Thymus (tissue), 11 donors: ENCODE results near the gene SNTG2. TPM values are rescaled to one million over a fixed set of nuclear protein-coding genes. Genes with fewer than 3 reads are reported as not detected.

ENCODE experiments used
- DNase-seq, 9 donors: peaks; one replicate each; pipeline ENCODE4 v3.0.0-alpha.2; 2013; ENCODE audit warnings: low spot score in 9 of 9, low read depth in 6 of 9, missing footprints in 1 of 9
- H3K27ac ChIP-seq, 2 donors: one replicate each; pipeline ENCODE4 v1.5.1; 2013; ENCODE audit warnings: control low read depth in 1 of 2, low read depth in 1 of 2, low read length in 1 of 2, mild to moderate bottlenecking in 1 of 2, moderate library complexity in 1 of 2
- H3K27me3 ChIP-seq, 2 donors: one replicate each; pipeline ENCODE4 v1.5.1; 2013; ENCODE audit warnings: low read length in 1 of 2; ENCODE audit not compliant: control insufficient read depth in 2 of 2, insufficient read depth in 1 of 2
- H3K36me3 ChIP-seq, 2 donors: one replicate each; pipeline ENCODE4 v1.5.1; 2013; ENCODE audit warnings: low read length in 1 of 2, mild to moderate bottlenecking in 1 of 2, moderate library complexity in 1 of 2; ENCODE audit not compliant: control insufficient read depth in 2 of 2, insufficient read depth in 2 of 2
- H3K4me1 ChIP-seq, 2 donors: one replicate each; pipeline ENCODE4 v1.5.1; 2013; ENCODE audit warnings: low read length in 2 of 2; ENCODE audit not compliant: control insufficient read depth in 2 of 2, insufficient read depth in 2 of 2
- H3K4me3 ChIP-seq, 2 donors: one replicate each; pipeline ENCODE4 v1.5.1; 2013; ENCODE audit warnings: low read length in 2 of 2, control low read depth in 1 of 2, mild to moderate bottlenecking in 1 of 2
- H3K9me3 ChIP-seq, 2 donors: one replicate each; pipeline ENCODE4 v1.5.1; 2013; ENCODE audit warnings: low read length in 1 of 2, mild to moderate bottlenecking in 1 of 2; ENCODE audit not compliant: control insufficient read depth in 2 of 2, insufficient read depth in 1 of 2
- WGBS: extraction: QIAGEN DNeasy Blood & Tissue Kit; methylation state at CpG from one replicate; pipeline ENCODE4 v1.1.7; 2013; 5-methylcytosine and 5-hydroxymethylcytosine counted together
- polyA plus RNA-seq: library from polyadenylated mRNA; stranded (reverse); fragments of 200-250 nt; gene quantifications from one replicate; pipeline ENCODE4 v1.2.3, GENCODE V29; 2013
- total RNA-seq: library from RNA; stranded (reverse); fragments of 120-200 nt; gene quantifications from one replicate; pipeline ENCODE4 v1.2.4, GENCODE V29; 2013
- donor health status: healthy.

SNTG2 gene
- total and polyA plus RNA-seq, 2 donors, result 0.33 to 1.2 TPM

DNA sequence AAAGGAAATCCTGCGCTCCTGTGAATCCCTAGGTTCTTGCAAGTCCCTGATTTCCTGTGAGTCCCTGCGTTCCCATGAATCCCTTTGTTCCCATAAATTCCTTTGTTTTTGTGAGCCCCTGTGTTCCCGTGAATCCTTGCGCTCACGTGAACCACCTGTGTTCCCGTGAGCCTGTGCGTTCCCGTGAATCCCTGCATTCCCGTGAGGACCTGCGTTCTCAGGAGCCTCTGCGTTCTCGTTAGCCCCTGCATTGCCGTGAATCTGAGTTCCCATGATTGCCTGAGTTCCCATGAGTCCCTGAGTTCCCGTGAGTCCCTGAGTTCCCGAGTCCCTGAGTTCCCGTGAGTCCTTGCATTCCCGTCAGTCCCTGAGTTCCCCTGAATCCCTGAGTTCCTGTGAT lies 71.5 kb downstream of the SNTG2 start:
- H3K4me3 ChIP-seq, result no peak overlapping the region
- DNase-seq, result no peak
- H3K9me3 ChIP-seq, result no peaks in the 10 kb centered on the region
- no peak overlapping the region for H3K27ac ChIP-seq
- H3K36me3 ChIP-seq, result no peaks in the 10 kb centered on the region
- 94% methylated on average over 17 of the region's 17 CpGs for WGBS
- no peaks in the 10 kb centered on the region for H3K4me1 ChIP-seq
- H3K27me3 ChIP-seq, result no peaks in the 10 kb centered on the region

DNA sequence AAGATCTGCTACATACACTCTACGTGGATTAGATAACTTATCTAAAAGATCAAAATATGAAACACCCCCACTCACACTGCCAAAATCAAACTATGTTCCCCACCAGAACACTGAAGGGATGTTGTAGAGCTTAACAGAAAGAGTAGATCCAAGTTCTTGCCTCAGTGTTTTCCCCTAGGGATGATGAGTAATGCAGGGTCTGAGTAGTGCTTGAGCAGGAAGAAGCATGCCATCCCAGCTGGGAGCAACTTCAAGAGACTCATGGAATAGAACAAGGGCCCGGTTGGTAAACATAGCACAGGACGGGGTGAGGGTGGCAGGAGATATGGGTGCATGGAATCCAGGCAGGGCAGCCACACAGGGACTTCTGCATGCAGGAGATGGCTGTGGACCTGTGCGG lies 74.3 kb downstream of the SNTG2 start:
- Histone ChIP-seq H3K27me3 (no peaks in the 10 kb centered on the region), H3K4me3 (no peak overlapping the region), H3K36me3 (no peaks in the 10 kb centered on the region), H3K9me3 (no peaks in the 10 kb centered on the region), H3K4me1 (no peaks in the 10 kb centered on the region), H3K27ac (no peak overlapping the region)
- DNase-seq, result no peak
- 72% methylated on average over 4 of the region's 4 CpGs for WGBS

DNA sequence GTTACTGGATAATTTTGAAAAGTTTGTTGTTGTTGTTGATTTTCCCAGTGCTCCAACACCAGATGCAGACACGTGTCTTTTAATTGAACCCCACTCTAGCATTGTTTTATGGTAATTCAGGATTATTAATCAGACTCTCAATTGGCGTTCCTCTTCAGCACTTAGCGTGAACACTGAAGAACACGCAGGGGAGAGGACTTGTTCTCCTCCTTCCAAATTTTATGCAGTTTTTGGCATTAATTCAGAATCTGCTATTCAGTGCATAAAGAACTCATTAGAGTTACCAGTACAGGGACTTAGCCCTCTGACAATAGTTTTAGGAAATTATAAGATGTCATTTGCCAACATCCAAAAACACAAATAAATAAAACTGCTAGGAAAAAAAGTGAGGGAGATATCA lies 75.5 kb downstream of the SNTG2 start:
- H3K4me1 ChIP-seq, result no peaks in the 10 kb centered on the region

DNA sequence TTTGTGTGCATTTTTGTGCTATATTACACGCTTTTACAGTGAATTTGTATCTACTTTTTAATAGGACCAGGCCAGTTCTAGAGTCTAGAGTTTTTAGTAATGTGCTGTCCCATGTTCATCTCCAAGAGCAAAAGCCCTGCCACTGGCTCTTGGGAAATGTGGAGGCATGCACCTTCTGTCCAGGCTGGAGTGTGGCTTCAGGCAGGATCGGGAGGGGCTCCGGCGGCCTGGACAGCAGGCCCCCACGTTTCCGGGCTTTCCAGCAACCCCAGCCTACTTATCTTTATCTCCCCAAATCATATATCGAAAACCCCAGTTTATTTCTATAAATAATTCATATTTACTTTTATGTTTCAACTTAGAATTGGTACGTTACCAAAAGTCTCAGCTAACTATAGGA lies 78.2 kb downstream of the SNTG2 start:
- 94% methylated on average over 8 of the region's 8 CpGs for WGBS
- Histone ChIP-seq H3K36me3 (no peaks in the 10 kb centered on the region), H3K27me3 (no peaks in the 10 kb centered on the region), H3K4me3 (no peak overlapping the region), H3K9me3 (no peaks in the 10 kb centered on the region), H3K27ac (no peak overlapping the region), H3K4me1 (no peaks in the 10 kb centered on the region)
- DNase-seq, result no peak

More for the DNA sequence above, 75.5 kb downstream of the SNTG2 start:
- no peak for DNase-seq
- no peak overlapping the region for H3K4me3 ChIP-seq
- H3K36me3 ChIP-seq, result no peaks in the 10 kb centered on the region
- WGBS, result 93% methylated on average over 4 of the region's 4 CpGs
- no peaks in the 10 kb centered on the region for H3K27me3 ChIP-seq
- H3K27ac ChIP-seq, result no peak overlapping the region
- no peaks in the 10 kb centered on the region for H3K9me3 ChIP-seq

DNA sequence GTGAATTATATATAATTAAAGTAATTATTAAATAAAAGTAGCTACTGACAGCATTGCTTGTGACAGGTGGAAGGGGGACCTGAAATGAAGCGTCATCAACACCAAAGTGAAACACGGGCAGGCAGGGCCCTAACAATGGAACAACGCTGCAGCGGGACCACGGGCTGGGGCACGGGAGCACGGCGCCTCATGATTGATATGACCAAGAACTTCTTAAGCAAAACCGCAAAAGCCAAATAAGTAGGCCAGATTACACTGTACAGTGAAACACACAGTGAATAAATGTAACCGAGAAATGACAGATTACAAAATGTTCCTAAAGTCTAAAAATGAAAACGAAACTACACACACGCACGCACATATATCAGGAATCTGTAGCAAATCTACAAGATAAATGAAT lies 81.4 kb downstream of the SNTG2 start:
- WGBS, result 95% methylated on average over 13 of the region's 13 CpGs
- Histone ChIP-seq H3K27ac (no peak overlapping the region), H3K4me3 (no peak overlapping the region), H3K27me3 (no peaks in the 10 kb centered on the region), H3K36me3 (no peaks in the 10 kb centered on the region), H3K4me1 (no peaks in the 10 kb centered on the region), H3K9me3 (no peaks in the 10 kb centered on the region)
- DNase-seq, result no peak

DNA sequence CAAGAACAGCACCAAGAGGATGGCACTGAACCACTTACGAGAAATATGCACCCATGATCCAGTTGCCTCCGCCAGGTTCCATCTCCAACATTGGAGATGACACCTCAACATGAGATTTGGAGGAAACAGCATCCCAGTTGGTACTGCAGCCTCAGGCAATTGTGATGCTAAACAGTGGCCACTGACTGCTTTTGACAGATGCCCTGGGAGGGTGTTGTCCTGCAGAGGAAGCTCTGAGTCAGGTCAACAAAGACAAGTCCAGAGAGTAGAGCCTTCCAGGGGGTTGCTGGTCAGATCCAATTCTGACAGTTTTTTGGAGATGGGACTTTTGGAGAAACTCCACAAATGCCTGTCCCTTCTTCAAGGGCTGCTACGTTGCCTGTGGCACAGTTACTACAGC lies 82.4 kb downstream of the SNTG2 start:
- Histone ChIP-seq H3K9me3 (no peaks in the 10 kb centered on the region), H3K4me3 (no peak overlapping the region), H3K27me3 (no peaks in the 10 kb centered on the region), H3K27ac (no peak overlapping the region), H3K4me1 (no peaks in the 10 kb centered on the region), H3K36me3 (no peaks in the 10 kb centered on the region)
- no peak for DNase-seq
- WGBS, result 94% methylated on average over 3 of the region's 3 CpGs

DNA sequence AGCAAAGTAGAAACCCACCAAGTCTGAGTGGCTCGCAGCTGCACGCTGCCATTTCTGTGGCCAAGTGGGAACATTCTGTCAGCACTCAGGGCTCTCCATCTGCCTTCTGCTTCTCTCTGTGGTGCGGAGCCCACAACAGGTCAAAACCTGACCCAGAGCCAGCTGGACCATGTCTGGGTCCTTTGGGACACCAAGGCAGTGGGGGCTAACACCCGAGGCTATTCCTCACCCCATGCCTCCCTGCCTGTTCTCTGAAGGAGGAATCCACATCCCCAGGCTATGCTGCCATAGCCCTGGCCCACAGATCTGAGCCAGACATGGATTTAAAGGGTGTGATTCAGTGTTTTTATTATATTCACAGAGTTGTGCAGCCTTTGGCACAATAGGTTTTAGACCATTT lies 86.4 kb downstream of the SNTG2 start:
- no peaks in the 10 kb centered on the region for H3K4me1 ChIP-seq
- DNase-seq, result no peak
- no peaks in the 10 kb centered on the region for H3K9me3 ChIP-seq

DNA sequence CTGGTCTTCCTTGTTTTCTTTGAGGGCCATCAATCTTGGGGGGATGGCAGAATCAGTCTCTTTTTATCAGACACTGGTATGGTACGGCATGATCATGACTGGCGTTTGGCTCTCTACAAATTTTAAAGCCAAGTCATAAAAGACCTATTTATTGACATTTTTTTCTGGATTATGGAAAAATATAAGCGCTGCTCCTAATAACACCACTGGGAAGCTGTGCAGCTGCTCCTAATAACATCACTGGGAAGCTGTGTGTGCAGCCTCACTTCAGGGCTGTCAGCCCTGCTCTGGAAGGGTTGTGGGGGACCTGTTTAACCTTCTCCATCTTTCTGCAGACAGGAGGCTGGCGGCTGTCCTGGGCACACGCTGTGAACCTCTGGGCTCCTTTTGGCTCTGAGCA lies 88.9 kb downstream of the SNTG2 start:
- Histone ChIP-seq H3K4me1 (no peaks in the 10 kb centered on the region), H3K27me3 (no peaks in the 10 kb centered on the region), H3K9me3 (no peaks in the 10 kb centered on the region), H3K4me3 (no peak overlapping the region), H3K36me3 (no peaks in the 10 kb centered on the region), H3K27ac (no peak overlapping the region)
- no peak for DNase-seq
- WGBS, result 97% methylated on average over 5 of the region's 5 CpGs

More for the DNA sequence above, 86.4 kb downstream of the SNTG2 start:
- 92% methylated on average over 4 of the region's 4 CpGs for WGBS
- H3K27ac ChIP-seq, result no peak overlapping the region
- no peak overlapping the region for H3K4me3 ChIP-seq
- H3K27me3 ChIP-seq, result no peaks in the 10 kb centered on the region
- H3K36me3 ChIP-seq, result no peaks in the 10 kb centered on the region

DNA sequence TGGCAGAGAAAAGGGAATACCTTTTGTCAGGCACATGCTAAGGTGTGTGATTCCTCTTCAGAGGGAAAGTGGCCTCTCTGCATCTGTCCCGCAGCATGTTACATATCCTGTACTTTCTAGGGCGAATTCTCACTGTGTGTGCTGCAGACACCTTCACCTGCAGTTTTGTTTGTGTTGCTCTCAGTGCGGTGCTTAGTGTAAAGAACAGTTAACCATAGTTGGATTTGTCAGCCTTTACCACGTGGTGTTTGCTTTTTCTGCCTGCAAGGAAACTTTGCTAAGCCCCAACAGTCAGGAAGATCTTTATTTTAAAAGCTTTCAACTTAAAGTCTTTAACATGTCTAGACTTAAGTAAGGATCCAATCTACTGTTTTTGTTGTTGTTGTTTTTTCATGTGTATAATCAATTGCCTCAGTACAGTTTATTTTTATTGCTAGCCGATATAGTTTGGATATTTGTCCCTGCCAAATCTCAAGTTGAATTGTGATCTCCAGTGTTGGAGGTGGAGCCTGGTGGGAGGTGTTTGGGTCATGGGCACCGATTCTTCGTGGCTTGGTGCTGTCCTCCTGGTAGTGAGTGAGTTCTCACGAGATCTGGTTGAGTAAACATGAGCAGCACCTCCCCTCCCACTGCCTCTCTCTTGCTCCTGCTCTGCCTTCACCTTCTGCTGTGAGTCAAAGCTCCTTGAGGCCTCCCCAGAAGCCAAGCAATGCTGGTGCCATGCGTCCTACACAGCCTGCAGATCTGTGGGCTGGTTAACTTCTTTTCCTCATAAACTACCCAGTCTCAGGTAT lies 90.6 kb downstream of the SNTG2 start:
- Histone ChIP-seq H3K36me3 (no peaks in the 10 kb centered on the region), H3K4me3 (no peak overlapping the region), H3K27ac (no peak overlapping the region), H3K9me3 (no peaks in the 10 kb centered on the region), H3K27me3 (no peaks in the 10 kb centered on the region), H3K4me1 (no peaks in the 10 kb centered on the region)
- no peak for DNase-seq
- 92% methylated on average over 9 of the region's 9 CpGs for WGBS
